NCI-H1092 treated with DMSO at 0.1 percent for 48 hours (cell line): Measurements from ENCODE around the gene VARS2.
"Not testable (repeated sequence)": the region's sequence is repeated elsewhere in the genome, so short reads cannot be mapped to it uniquely, and the experiment has no call there.

Experiments used
- DNase-seq: peaks from one replicate; lab custom pipeline; 2025; lab: John Stamatoyannopoulos, UW

VARS2 gene

DNA sequence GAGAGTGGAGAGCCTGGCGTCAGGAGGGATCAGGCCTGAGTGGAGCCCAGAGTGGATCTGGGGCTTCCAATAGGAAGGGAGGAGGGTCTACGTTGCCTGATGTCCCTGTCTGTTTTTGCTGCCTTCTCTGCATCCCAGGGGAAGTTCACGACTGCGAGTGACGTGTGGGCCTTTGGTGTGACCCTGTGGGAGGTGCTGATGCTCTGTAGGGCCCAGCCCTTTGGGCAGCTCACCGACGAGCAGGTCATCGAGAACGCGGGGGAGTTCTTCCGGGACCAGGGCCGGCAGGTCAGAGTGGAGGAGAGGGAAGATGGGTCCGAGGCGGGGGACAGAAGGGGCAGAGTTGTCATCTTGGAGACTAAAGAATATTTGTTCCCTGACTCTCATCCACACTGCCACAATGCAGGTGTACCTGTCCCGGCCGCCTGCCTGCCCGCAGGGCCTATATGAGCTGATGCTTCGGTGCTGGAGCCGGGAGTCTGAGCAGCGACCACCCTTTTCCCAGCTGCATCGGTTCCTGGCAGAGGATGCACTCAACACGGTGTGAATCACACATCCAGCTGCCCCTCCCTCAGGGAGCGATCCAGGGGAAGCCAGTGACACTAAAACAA lies 15.2 kb upstream of the VARS2 start:
- DNase-seq = no peak

DNA sequence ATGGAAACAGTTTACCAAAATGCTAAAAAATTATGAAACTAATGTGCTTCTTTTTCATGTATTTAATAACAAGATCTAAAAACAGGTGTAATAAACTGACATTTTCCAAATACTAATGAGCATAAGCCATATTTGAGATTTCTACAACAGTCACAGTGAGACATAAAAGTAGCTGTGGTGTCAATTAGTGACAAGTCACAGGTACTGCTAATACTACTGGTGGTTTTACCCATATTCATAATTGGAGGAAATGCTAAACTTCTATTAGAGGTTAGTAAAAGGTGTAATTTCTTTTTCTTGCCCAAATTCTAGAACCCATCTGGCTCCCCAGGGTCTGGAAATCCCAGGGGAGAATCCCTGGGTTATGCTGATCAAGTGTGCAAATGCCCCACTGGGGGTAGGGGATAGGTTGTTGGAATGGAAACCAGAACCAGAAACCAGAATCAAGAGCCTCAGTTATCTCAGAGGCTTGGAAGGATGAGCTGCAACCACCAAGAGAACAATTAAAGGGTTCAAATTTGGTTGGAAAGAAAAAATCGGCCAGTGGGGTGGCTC lies 13.1 kb upstream of the VARS2 start:
- no peak for DNase-seq

DNA sequence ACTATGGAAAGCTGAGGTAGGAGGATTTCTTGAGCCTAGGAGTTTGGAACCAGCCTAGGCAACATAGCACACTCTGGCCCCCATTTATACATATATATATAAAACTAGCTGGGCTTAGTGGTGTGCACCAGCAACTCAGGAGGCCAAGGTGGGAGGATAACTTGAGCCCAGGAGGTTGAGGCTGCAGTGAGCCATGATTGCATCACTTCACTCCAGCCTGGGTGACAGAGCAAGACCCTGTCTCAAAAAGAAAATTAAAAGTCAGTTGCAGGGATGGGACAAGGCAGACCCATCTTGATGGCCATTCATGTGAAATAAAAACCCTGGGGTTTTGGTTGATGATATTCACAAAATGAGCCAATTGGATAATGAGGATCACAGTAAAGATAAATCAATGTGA lies 12.6 kb upstream of the VARS2 start:
- no peak for DNase-seq

DNA sequence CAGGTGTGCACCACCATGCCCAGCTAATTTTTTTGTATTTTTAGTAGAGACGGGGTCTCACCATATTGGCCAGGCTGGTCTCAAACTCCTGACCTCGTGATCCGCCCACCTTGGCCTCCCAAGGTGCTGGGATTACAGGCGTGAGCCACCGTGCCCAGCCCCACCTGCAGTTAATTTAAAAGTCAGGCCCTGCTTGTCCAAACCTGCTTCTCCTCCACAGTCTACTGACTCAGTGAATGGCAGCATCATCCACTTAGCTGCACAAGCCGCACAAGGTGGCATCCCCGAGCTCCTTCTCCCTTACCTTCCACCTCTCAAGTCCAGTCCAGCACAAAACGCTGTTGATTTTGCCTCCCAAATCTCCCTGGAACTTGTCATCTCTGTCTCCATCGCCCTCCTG lies 11.8 kb upstream of the VARS2 start:
- DNase-seq = not testable (repeated sequence)

DNA sequence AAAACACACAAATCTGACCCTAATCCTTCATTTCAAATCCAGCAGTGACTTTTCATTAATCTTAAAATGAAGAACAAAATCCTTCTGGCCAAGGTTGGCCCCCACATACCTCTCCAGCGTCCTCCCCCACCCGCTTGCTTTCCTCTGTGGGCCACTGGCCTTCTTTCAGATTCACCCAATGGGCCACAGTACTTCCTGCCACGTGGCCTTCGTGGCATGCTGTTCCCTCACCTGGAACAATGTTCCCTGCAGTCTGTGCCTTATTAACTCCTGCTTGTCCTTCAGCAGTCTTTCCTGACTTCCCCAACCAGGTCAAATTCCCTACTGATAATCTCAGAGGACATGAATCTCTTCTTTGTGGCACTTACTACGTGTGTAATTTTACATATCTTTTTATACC lies 11.3 kb upstream of the VARS2 start:
- DNase-seq = no peak

DNA sequence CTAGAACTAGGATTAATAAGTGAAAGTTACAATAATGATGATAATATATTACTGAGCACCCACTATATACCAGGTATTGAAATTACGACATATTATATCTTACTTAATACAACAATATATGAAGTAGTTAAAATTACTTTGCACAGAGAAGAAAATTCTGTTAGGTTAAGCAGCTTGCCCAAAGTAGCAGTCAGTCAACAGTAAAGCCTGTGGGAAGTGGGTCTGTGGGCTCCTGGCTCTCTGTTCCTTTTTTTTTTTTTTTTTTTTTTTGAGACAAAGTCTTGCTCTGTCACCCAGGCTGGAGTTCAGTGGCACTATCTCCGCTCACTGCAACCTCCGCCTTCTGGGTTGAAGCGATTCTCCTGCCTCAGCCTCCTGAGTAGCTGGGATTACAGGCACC lies 10.8 kb upstream of the VARS2 start:
- DNase-seq = no peak

DNA sequence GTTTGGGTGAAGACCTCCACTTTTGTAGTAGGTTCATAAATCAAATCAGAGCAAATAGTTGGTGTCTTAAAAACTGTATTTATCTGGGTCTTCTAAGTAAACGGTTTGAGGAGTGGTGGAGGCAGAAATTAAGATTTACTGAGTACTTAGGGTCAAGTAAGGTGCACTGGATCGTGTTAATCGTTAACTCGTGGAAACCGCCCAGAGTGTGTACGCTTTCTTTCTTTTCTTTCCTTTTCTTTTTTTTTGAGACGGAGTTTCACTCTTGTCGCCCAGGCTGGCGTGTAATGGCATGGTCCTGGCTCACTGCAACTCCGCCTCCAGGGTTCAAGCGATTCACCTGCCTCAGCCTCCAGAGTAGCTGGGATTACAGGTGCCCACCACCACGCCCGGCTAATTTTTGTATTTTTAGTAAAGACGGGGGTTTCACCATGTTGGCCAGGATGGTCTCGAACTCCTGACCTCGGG lies 6.7 kb upstream of the VARS2 start:
- not testable (repeated sequence) for DNase-seq

DNA sequence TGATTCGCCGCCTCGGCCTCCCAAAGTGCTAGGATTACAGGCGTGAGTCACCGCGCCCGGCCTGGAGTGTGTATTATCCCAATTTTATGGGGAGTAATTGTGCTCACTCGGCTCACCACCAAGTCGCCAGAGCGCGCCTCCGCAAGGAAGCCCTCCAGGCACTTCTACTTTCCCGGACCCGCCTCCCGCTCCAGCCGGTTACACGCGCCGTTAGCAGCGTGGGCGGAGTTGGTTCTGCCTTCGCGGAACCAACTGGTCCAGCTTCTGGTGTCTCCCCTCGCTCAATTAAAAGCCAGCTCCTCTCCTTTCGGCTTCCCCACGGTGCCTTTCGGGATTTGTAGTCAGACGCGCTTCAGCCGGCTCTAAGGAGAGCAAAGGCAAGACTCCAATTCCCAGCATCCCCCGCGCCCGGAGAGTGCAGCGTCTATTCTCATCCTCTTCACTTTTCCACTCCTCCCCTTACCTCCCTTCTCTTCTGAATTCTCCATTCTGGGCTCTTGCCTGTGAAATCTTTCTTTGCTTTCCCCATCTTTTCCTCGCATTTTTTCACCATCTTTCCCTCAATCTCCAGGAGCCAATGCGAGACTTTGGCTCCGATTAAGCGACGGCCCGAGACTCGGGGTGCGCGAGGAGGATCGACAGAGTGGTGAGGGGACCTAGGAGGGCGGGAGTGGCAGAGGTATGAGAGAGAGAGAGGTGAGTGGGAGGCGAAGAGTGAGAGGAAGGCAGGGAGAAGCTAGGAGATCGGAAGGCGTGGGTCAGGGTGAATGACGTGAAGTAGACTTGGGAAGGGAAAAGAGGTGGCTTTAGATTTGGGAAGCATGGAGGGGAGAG lies 6.1 kb upstream of the VARS2 start, which contains the start of gene GTF2H4:
GTF2H4 (plus strand) TSS at position 450 of the 834 bp plus-strand sequence.
- peak; percentile 95 for DNase-seq

DNA sequence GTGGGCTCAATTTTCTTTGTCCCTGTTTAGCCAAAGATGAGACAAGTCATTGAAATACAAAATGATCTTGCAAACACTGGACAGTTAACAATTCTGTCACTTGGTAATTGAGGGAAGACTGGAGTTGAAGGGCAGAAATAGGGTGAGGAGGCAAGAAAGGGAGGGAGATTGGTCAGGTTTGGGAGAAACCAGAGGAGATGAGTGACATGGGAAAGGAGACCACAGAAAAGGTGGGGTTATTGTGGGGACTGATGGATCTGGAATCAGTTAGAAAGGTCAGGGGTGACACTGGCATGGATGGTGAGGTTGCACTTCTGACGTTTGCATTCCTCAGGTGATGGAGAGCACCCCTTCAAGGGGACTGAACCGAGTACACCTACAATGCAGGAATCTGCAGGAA lies 5.3 kb upstream of the VARS2 start:
- no peak for DNase-seq

DNA sequence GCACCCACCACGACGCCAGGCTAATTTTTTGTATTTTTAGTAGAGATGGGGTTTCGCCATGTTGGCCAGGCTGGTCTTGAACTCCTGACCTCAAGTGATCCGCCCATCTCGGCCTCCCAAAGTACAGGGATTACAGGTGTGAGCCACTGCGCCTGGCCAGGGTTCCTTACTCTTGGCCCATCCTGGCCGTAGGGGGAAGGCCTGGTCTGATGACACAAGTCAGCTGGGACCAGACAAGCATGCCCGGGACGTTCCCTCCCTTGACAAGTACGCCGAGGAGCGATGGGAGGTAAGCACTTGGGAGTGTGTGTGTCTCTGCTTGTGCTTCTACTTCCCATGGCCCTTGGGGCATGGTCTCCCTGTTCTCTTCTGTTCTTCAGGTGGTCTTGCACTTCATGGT lies 3.6 kb upstream of the VARS2 start:
- DNase-seq = not testable (repeated sequence)

DNA sequence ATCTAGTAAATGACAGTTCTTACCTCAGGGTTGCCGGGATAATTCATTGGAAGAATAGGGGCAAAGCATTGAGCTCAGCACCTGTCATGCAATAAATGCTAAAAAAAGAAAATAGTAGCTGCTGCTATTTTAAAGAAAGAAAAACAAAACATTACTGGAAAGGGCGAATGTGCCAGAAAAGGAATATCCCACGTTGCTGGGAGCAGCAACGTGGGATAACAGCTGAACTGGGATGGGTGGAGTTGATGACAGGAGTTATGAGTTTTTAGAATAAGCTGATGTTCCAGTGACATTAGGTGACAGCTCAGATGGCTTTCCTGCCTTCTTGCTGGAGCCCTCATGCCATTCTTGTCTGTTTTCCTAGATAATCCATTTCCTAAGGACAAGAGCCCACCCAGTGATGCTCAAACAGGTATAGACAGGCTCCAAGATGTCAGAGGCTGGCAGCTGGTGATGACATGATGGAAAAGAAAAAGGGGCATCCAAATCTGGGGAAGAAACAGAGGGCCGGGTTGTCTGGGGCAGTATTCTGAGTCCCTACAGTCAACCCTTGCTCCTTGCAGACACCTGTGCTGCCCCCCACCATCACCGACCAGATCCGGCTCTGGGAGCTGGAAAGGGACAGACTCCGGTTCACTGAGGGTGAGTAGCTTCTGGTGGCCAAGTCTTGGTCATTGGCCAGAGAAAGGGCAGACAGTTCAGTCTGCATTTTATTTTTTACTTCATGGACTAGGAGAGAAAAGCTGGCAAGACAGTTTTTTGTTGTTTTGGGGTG lies 1.1 kb upstream of the VARS2 start:
- DNase-seq = no peak

DNA sequence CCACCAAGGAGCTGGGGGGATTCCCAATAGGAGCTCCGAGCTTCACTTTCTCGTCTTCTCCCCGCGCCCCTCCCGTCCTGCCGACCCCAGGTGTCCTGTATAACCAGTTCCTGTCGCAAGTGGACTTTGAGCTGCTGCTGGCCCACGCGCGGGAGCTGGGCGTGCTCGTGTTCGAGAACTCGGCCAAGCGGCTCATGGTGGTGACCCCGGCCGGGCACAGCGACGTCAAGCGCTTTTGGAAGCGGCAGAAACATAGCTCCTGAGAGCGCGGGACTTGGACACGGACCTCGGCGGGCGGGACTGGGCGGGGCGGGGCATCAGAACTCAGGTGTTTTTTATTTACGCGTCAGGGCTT lies 340 bp upstream of the VARS2 start:
- DNase-seq = no peak

DNA sequence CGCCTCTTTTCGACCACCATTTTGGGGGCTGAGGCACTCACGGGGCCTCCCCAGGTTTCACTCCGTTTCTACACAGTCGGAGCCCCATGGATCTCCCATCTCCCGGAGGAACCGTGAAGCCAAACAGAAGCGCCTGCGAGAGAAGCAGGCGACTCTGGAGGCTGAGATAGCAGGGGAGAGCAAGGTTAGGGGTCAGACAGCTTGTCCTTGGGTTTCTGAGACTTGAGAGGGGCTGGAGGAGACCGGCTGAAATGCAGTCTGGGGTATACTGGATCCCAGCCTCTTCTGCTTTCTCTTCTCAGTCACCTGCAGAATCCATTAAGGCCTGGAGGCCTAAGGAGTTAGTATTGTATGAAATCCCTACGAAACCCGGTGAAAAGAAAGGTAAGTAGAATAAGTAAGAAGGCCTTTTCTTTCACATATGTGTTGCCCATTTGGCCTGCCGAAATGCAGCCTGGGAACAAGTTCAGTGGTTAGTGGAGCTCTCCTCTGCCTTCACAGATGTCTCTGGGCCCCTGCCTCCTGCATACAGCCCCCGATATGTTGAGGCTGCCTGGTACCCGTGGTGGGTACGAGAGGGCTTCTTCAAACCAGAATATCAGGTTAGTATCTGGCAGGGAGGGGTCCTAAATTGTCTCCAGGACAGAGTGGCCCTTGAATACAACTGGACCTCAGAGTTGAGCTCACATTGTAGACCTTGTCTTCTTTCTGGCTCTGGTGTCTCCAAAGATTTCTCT lies 984 bp downstream of the VARS2 start:
- DNase-seq = no peak

DNA sequence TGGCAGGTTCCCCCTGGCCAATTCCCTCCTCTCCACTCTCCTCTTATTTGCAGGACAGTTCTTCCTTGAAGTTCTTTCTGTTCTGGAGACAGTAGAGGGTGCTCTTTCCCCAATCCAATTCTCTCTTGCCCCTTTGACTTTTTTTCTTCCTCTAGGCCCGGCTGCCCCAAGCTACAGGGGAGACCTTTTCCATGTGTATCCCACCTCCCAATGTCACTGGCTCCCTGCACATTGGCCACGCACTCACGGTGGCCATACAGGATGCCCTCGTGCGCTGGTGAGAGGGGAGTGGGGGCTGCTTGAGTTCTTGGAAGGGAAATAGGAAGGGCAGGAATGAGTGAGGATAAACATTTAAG lies 1.5 kb downstream of the VARS2 start:
- DNase-seq = peak; percentile 1

DNA sequence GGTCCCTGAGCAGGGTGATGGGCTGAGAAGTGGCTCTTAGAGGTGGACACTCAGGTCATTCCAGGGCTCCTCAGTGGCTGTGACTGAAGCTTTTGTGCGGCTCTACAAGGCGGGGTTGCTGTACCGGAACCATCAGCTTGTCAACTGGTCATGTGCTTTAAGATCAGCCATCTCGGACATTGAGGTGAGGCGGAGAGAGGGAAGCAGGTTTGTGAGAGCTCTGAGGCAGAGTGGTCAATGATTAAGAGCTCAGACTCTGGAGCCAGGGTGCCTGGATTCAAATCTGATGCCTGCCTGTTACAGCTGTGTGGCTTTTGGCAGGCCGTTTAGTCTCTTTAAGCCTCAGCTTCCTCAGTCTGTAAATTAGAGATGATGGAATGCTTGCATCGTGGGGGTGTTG lies 3.0 kb downstream of the VARS2 start:
- no peak for DNase-seq

DNA sequence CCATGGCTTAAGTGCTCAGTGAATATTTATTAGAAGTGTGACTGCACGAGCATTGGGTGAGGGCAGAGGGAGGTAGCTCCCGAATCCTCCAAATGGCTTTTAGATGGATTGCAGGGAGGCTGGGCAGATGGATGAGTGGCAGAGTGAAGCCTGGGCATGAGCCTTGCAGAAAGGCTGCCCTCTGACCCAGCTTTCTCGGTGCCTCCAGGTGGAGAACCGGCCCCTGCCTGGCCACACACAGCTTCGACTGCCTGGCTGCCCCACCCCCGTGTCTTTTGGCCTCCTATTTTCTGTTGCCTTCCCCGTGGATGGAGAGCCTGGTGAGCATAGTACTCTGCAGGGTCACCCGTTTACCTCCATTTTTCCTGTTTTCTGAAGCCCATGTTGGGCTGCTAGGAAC lies 3.4 kb downstream of the VARS2 start:
- DNase-seq = no peak

DNA sequence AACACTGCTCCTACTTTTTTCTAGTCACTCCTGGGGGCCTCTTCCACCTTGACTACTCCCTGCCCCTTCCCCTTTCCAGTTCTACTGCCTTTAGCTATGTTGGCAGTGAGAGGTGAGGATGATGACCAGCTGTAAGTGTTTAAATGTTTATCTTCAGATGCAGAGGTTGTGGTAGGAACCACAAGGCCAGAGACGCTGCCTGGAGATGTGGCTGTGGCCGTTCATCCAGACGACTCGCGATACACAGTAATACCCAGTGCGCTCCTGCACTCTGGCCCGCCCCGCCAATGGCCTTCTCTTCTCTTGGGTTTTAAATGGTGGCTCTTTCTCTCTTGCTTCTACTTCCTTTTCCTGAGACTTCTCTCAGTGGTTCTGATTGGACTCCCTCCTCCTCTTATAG lies 4.6 kb downstream of the VARS2 start:
- DNase-seq = no peak

DNA sequence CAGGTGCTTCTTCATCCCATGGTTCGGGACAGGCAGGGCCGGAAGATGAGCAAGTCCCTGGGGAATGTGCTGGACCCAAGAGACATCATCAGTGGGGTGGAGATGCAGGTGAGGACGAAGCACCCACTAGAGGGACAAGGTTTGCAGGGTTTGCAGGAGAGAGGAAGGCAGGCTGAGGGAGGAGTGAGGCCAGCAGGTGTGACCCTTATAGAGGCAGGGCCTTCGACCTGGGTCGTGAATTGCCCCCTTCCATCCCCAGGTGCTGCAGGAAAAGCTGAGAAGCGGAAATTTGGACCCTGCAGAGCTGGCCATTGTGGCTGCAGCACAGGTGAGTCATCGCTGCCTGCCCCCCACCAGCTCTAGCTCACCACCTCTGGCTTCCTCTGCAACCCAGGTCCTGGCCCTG lies 8.4 kb downstream of the VARS2 start:
- DNase-seq = no peak

DNA sequence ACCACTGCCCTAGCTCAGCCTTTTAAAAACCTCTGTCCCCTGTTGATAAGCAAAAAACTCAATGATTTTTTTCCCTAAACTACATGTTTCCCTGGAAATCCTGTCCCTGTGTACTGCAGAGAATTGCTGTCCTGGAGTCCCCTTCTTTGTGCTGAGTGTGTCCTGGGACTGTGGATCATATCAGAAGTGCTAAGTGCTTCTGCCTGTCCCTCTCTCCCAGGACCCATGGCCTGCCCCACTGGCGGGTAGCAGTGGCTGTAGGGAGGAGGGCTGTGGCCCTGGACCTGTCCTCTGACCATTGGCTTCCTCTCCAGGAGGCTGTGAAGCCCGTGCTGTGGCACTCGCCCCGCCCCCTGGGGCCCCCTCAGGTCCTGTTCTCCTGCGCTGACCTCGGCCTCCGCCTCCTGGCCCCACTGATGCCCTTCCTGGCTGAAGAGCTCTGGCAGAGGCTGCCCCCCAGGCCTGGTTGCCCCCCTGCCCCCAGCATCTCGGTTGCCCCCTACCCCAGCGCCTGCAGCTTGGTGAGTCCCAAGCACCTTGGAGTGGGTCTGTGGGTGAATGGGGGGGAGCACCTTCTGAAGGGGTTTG lies 10.1 kb downstream of the VARS2 start:
- DNase-seq = not testable (repeated sequence)

DNA sequence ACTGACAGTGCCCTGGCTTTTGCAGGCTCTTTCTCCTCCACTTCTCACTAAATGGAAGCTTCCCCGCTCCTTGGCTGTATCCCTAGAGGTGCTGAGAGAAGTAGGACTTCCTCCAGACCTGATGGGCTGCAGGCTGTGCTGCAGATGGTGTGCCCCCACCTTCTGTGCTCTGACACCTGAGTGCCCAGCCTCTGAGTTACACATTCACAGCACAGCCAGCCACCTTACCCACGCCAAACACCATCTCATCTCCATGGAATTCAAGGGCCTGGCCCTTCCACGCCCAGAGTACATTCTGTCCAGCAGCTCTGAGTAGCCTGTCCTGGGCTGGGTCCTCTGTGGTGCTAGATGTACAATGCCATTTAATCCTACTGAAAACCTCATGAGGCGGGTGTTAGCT lies 12.6 kb downstream of the VARS2 start:
- DNase-seq = no peak

DNA sequence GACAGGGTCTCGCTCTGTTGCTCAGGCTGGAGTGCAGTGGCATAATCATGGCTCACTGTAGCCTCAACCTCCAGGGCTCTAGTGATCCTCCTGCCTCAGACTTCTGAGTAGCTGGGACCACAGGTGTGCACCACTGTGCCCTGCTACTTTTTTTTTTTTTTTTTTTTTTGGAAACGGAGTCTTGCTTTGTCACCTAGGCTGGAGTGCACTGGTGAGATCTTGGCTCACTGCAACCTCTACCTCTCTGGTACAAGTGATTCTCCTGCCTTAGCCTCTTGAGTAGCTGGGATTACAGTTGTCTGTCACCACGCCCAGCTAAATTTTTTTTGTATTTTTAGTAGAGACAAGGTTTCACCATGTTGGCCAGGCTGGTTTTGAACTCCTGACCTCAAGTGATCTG lies 13.0 kb downstream of the VARS2 start:
- not testable (repeated sequence) for DNase-seq

DNA sequence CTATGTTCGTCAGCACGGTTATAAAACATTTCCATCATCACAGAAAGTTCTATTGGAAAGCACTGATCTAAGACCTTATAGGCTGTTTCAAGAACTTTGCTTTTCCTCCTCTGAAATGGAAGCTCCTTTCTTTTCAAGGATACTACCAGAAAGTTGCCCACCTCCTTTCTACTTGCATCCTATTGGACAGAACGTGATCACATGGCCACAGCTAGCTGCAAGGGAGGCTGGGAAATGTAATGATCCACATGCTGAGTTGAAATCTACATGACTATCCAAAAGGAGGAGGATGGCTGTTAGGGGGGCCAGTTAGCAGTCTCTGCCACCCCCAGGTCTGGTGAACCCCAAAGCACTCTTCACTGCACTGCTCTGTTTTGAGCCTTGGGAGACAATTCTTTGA lies 14.6 kb downstream of the VARS2 start:
- DNase-seq = no peak
